ENCODE data around the gene RIBC1. TPM values are rescaled to one million over a fixed set of nuclear protein-coding genes. Genes with fewer than 3 reads are reported as not detected.

The RIBC1 gene
- polyA plus RNA-seq, 1 of the 3 experiments (the other 2 are of a cell fraction) = 0.33 TPM

GRCh38 chrX:53437206-53437605 is 14.5 kb downstream of the RIBC1 start:
- Histone ChIP-seq H3K79me2 (ENCODE audit: insufficient read depth) (peaks cover 17% of the 10 kb centered on the region), H3F3A (replicated peaks; ENCODE audit: insufficient read depth) (no peaks in the 10 kb centered on the region), H4K20me1 (ENCODE audit: insufficient read depth) (no peaks in the 10 kb centered on the region), H3K27ac (ENCODE audit: low read depth in 2 of 2, low read length in 1 of 2) (no peak overlapping the region), H3K4me2 (no peak overlapping the region), H3K36me3 (replicated peaks in 1 of 2; ENCODE audit: control insufficient read depth in 1 of 2, insufficient read depth in 2 of 2, low read length in 1 of 2) (peaks cover 0 to under 1% of the 10 kb centered on the region in 2 experiments), H3K9ac (no peak overlapping the region), H2AFZ (ENCODE audit: low read depth) (no peak overlapping the region), H3K4me1 (ENCODE audit: control insufficient read depth in 1 of 2, insufficient read depth in 2 of 2, low read depth in 1 of 2, low read length in 1 of 2) (peaks cover 4 to 16% of the 10 kb centered on the region in 2 experiments; a peak in 1 of 4 replicates), H3K4me3 (ENCODE audit: low read depth in 2 of 2, low read length in 1 of 2) (no peak overlapping the region), H3K9me2 (no peaks in the 10 kb centered on the region), H3K27me3 (ENCODE audit: insufficient read depth) (peaks cover 17% of the 10 kb centered on the region; the same call in 1 of the 2 replicates), H3K9me3 (no peaks in the 10 kb centered on the region)
- no peak for TF ChIP-seq USF1 (IDR thresholded peaks at IDR 0.05; ENCODE audit: borderline replicate concordance, low read depth)
- no peak for TF ChIP-seq RFX5 (IDR thresholded peaks at IDR 0.05; ENCODE audit: low read length)
- TF ChIP-seq GABPA (IDR thresholded peaks at IDR 0.05; ENCODE audit: low read depth) = no peak
- TF ChIP-seq IRF3 (IDR thresholded peaks at IDR 0.05; ENCODE audit: low read depth, low read length) = no peak
- no peak for TF ChIP-seq ZBTB33 (IDR thresholded peaks at IDR 0.05; ENCODE audit: borderline replicate concordance, low read depth)
- no peak for TF ChIP-seq TCF12 (IDR thresholded peaks at IDR 0.05)
- no peak for TF ChIP-seq YY1 (IDR thresholded peaks at IDR 0.05; ENCODE audit: low read depth)
- TF ChIP-seq REST (IDR thresholded peaks at IDR 0.05; ENCODE audit: low read depth, low read length) = no peak
- no peak for TF ChIP-seq RCOR1 (IDR thresholded peaks at IDR 0.05; ENCODE audit: low read length)
- no peak for TF ChIP-seq FOXM1 (IDR thresholded peaks at IDR 0.05; ENCODE audit: low read depth)
- no peak for TF ChIP-seq FOXJ3 (CRISPR knock-in tag; IDR thresholded peaks at IDR 0.05)
- no peak for DNase-seq
- 29% methylated on average over 2 of the region's 2 CpGs for WGBS (ENCODE audit: low lambda C conversion rate)
- ChIA-PET CTCF (interaction anchor here (1.9 to 3.9 kb wide), 7 partner anchors 11 to 153 kb away, joined by 7 to 50 read pairs (median 13); no protein-coding TSS in a partner anchor), POLR2A (no interaction called here)
